ENCODE data around the gene NCKAP1. TPM values are rescaled to one million over a fixed set of nuclear protein-coding genes. Genes with fewer than 3 reads are reported as not detected.

NCKAP1 gene
- total and polyA plus RNA-seq, 2 donors (not counting 3 experiments of a cell fraction or from before 2014, with no cell fraction given) = 49.4 to 130 TPM

- POLR2A ChIA-PET = no interaction called here
- Histone ChIP-seq H3K9me1 (replicated peaks; ENCODE audit: control insufficient read depth, extremely low read depth, insufficient read depth, low read length) (no peaks in the 10 kb centered on the region), H3K9me3 (replicated peaks; ENCODE audit: control insufficient read depth, insufficient read depth, low read length) (no peaks in the 10 kb centered on the region), H3K27me3 (ENCODE audit: control insufficient read depth in 2 of 2, insufficient read depth in 2 of 2, low read length in 2 of 2) (no peaks in the 10 kb centered on the region), H3K79me2 (ENCODE audit: control insufficient read depth, insufficient read depth, low read length) (no peaks in the 10 kb centered on the region), H3K4me2 (ENCODE audit: insufficient read depth, low read length) (no peak overlapping the region), H2AFZ (ENCODE audit: low read depth, low read length) (no peak overlapping the region), H3K4me3 (replicated peaks in 1 of 3; ENCODE audit: insufficient read depth in 1 of 3, low read depth in 1 of 3, low read length in 3 of 3) (no peak overlapping the region), H4K20me1 (replicated peaks; ENCODE audit: control insufficient read depth, extremely low read depth, insufficient read depth, low read length) (peaks cover 2% of the 10 kb centered on the region), H3K27ac (ENCODE audit: insufficient read depth, low read depth, low read length) (no peak overlapping the region), H3K9ac (replicated peaks; ENCODE audit: extremely low read depth, insufficient read depth, low read length) (no peak overlapping the region), H3K4me1 (ENCODE audit: control insufficient read depth, extremely low read depth, insufficient read depth, low read length) (no peaks in the 10 kb centered on the region), H3K36me3 (ENCODE audit: control insufficient read depth in 2 of 2, extremely low read depth in 1 of 2, insufficient read depth in 2 of 2, low read length in 2 of 2) (peaks cover 3 to 5% of the 10 kb centered on the region in 2 experiments)
- dilution Hi-C loops (cut with MboI; ENCODE audit: extremely low pct_ligation_motif_present, low sequenced_read_pairs) = no loop called here
- TF ChIP-seq GATA2 (IDR thresholded peaks at IDR 0.05; ENCODE audit: insufficient read depth, insufficient read length, low read depth, low read length) (no peak), POLR2AphosphoS5 (IDR thresholded peaks at IDR 0.05; ENCODE audit: insufficient read depth, low read depth, low read length) (no peak), EZH2 (IDR thresholded peaks at IDR 0.05; ENCODE audit: borderline replicate concordance, low read depth, low read length, severe bottlenecking) (no peak), JUN (IDR thresholded peaks at IDR 0.05; ENCODE audit: borderline replicate concordance, insufficient read depth, insufficient read length, low read depth) (no peak)
- no TSS peak for BruUV-seq (replicated peaks)
- no peak for DNase-seq (ENCODE audit: low read depth, low spot score)
- FAIRE-seq = no peak
- CTCF ChIA-PET = no interaction called here
- intact Hi-C loops (cut with micrococcal nuclease) = no loop called here
Measured at GRCh38 chr2:182914852-182915251, 123.4 kb downstream of the NCKAP1 start.

GRCh38 chr2:182913064-182913463, 125.2 kb downstream of the NCKAP1 start:
- no peak overlapping the region for H2AFZ ChIP-seq (ENCODE audit: low read depth, low read length)
- H3K4me1 ChIP-seq (ENCODE audit: control insufficient read depth, extremely low read depth, insufficient read depth, low read length) = no peaks in the 10 kb centered on the region
- DNase-seq (ENCODE audit: low read depth, low spot score) (no peak), FAIRE-seq (no peak)
- peaks cover 2% of the 10 kb centered on the region for H4K20me1 ChIP-seq (replicated peaks; ENCODE audit: control insufficient read depth, extremely low read depth, insufficient read depth, low read length)
- H3K4me3 ChIP-seq (replicated peaks in 1 of 3; ENCODE audit: insufficient read depth in 1 of 3, low read depth in 1 of 3, low read length in 3 of 3) = no peak overlapping the region
- no peak overlapping the region for H3K27ac ChIP-seq (ENCODE audit: insufficient read depth, low read depth, low read length)
- no peaks in the 10 kb centered on the region for H3K9me1 ChIP-seq (replicated peaks; ENCODE audit: control insufficient read depth, extremely low read depth, insufficient read depth, low read length)
- no peaks in the 10 kb centered on the region for H3K9me3 ChIP-seq (replicated peaks; ENCODE audit: control insufficient read depth, insufficient read depth, low read length)
- CTCF ChIA-PET = no interaction called here
- no peak overlapping the region for H3K4me2 ChIP-seq (ENCODE audit: insufficient read depth, low read length)
- dilution Hi-C loops (cut with MboI; ENCODE audit: extremely low pct_ligation_motif_present, low sequenced_read_pairs) = no loop called here
- H3K36me3 ChIP-seq (ENCODE audit: control insufficient read depth in 2 of 2, extremely low read depth in 1 of 2, insufficient read depth in 2 of 2, low read length in 2 of 2) = peaks cover 3% of the 10 kb centered on the region in 2 experiments
- TF ChIP-seq MYC (IDR thresholded peaks at IDR 0.05; ENCODE audit: low read depth, low read length) (no peak), FOS (IDR thresholded peaks at IDR 0.05; ENCODE audit: borderline replicate concordance, insufficient read depth, low read length) (no peak), JUN (IDR thresholded peaks at IDR 0.05; ENCODE audit: borderline replicate concordance, insufficient read depth, insufficient read length, low read depth) (no peak), POLR2AphosphoS5 (IDR thresholded peaks at IDR 0.05; ENCODE audit: insufficient read depth, low read depth, low read length) (no peak), EZH2 (IDR thresholded peaks at IDR 0.05; ENCODE audit: borderline replicate concordance, low read depth, low read length, severe bottlenecking) (no peak), CTCF (IDR thresholded peaks at IDR 0.05; ENCODE audit: extremely low read depth in 1 of 2, insufficient read depth in 1 of 2, low read depth in 1 of 2, low read length in 2 of 2) (no peak), MAX (IDR thresholded peaks at IDR 0.05; ENCODE audit: insufficient read depth, insufficient read length) (no peak), POLR2A (IDR thresholded peaks at IDR 0.05; ENCODE audit: low read depth, low read length) (no peak), GATA2 (IDR thresholded peaks at IDR 0.05; ENCODE audit: insufficient read depth, insufficient read length, low read depth, low read length) (no peak)
- intact Hi-C loops (cut with micrococcal nuclease) = no loop called here
- no peak overlapping the region for H3K9ac ChIP-seq (replicated peaks; ENCODE audit: extremely low read depth, insufficient read depth, low read length)
- no peaks in the 10 kb centered on the region for H3K27me3 ChIP-seq (ENCODE audit: control insufficient read depth in 2 of 2, insufficient read depth in 2 of 2, low read length in 2 of 2)
- H3K79me2 ChIP-seq (ENCODE audit: control insufficient read depth, insufficient read depth, low read length) = no peaks in the 10 kb centered on the region
- no TSS peak for BruUV-seq (replicated peaks)
- POLR2A ChIA-PET = no interaction called here

All from endothelial cell of umbilical vein (primary cell).